A673 (cell line): ENCODE results near the gene NPC1. TPM values are rescaled to one million over a fixed set of nuclear protein-coding genes. Genes with fewer than 3 reads are reported as not detected.

ENCODE experiments used
- BruUV-seq: library from RNA; stranded (reverse); fragments of 400-500 nt; replicated peaks from 2 replicates; lab custom pipeline; 2021; lab: Mats Ljungman, UMichigan
- CTCF ChIA-PET: fragments of 300-600 bp; sonication (Branson Sonifier 250); formaldehyde crosslinking; loops from one replicate; lab custom pipeline; 2022; ENCODE audit warnings: antibody characterized with exemption; lab: Charles Lee
- POLR2A ChIA-PET: fragments of 300-600 bp; sonication (Branson Sonifier 250); formaldehyde crosslinking; loops from one replicate; lab custom pipeline; 2022; ENCODE audit warnings: antibody characterized with exemption; ENCODE audit not compliant: low non-redundant PET; lab: Charles Lee
- DNase-seq: peaks from one replicate; pipeline ENCODE4 v3.0.0-alpha.2; 2015; ENCODE audit warnings: low spot score
- H3K27ac ChIP-seq: fragments of 200-600 bp; sonication (generic); 2 replicates; pipeline ENCODE4 v1.5.1; 2016; ENCODE audit warnings: mixed run types, low read depth, mild to moderate bottlenecking, mixed read lengths, antibody characterized with exemption, low read length; ENCODE audit not compliant: poor library complexity, severe bottlenecking
- H3K27me3 ChIP-seq: fragments of 200-600 bp; sonication (generic); replicated peaks from 2 replicates; pipeline ENCODE4 v1.6.1; 2017; ENCODE audit warnings: mixed run types, low read depth, mild to moderate bottlenecking, mixed read lengths, antibody characterized with exemption, low read length; ENCODE audit not compliant: insufficient read depth, poor library complexity
- H3K36me3 ChIP-seq: fragments of 200-600 bp; sonication (generic); 2 replicates; pipeline ENCODE4 v1.6.1; 2016; ENCODE audit warnings: mixed run types, mild to moderate bottlenecking, mixed read lengths, antibody characterized with exemption, low read length; ENCODE audit not compliant: insufficient read depth, poor library complexity, severe bottlenecking
- H3K4me1 ChIP-seq: fragments of 200-600 bp; sonication (generic); 2 replicates; pipeline ENCODE4 v1.6.1; 2017; ENCODE audit warnings: mixed run types, mild to moderate bottlenecking, mixed read lengths, antibody characterized with exemption, low read length; ENCODE audit not compliant: insufficient read depth, poor library complexity, severe bottlenecking
- H3K4me3 ChIP-seq: fragments of 200-600 bp; sonication (generic); 2 replicates; pipeline ENCODE4 v1.5.1; 2016; ENCODE audit warnings: low read depth, mixed run types, mild to moderate bottlenecking, mixed read lengths, low read length; ENCODE audit not compliant: poor library complexity, severe bottlenecking
- H3K9me3 ChIP-seq: fragments of 200-600 bp; sonication (generic); 2 replicates; pipeline ENCODE4 v1.6.1; 2016; ENCODE audit warnings: mixed run types, low read depth, mild to moderate bottlenecking, mixed read lengths, antibody characterized with exemption, low read length; ENCODE audit not compliant: poor library complexity, severe bottlenecking
- CTCF ChIP-seq: fragments of 300-800, 200-600 bp; sonication (generic); conservative IDR thresholded peaks from 2 replicates; pipeline ENCODE4 v1.5.1; 2017; ENCODE audit warnings: low read depth, mild to moderate bottlenecking, antibody characterized with exemption, low read length, moderate library complexity, mixed read lengths
- EZH2 ChIP-seq: fragments of 200-600 bp; sonication (generic); IDR thresholded peaks from 2 replicates; pipeline ENCODE4 v1.6.1; 2017; ENCODE audit warnings: borderline replicate concordance, low read depth, mild to moderate bottlenecking, mixed read lengths, antibody characterized with exemption, low read length; ENCODE audit not compliant: poor library complexity, severe bottlenecking
- intact Hi-C: fragments of 100-400 bp; cut with micrococcal nuclease; formaldehyde crosslinking; loops from one replicate; pipeline ENCODE4 v1.10.0; 2022; ENCODE audit not compliant: unreplicated experiment
- total RNA-seq: library from RNA; stranded (reverse); gene quantifications from 2 replicates; pipeline ENCODE4 v1.2.3, GENCODE V29; 2021

NPC1 gene
- total RNA-seq, 1 experiment from 2014 or later, result 53.0 TPM

- H3K27me3 ChIP-seq, result no peaks in the 10 kb centered on the region
- no peak overlapping the region for H3K27ac ChIP-seq
- H3K4me3 ChIP-seq, result no peak overlapping the region
- no peak for DNase-seq
- H3K9me3 ChIP-seq, result no peaks in the 10 kb centered on the region
- intact Hi-C loops, result no loop called here
- CTCF ChIA-PET, result no interaction called here
- no peaks in the 10 kb centered on the region for H3K4me1 ChIP-seq
- BruUV-seq, result no TSS peak
- POLR2A ChIA-PET, result no interaction called here
- no peak for TF ChIP-seq EZH2
- TF ChIP-seq CTCF, result no peak
- peaks cover 13% of the 10 kb centered on the region for H3K36me3 ChIP-seq
Measured at GRCh38 chr18:23485386-23485785, 100.9 kb downstream of the NPC1 start.

- intact Hi-C loops, result no loop called here
- Histone ChIP-seq H3K36me3 (peaks cover 20% of the 10 kb centered on the region), H3K9me3 (no peaks in the 10 kb centered on the region), H3K4me3 (no peak overlapping the region), H3K4me1 (no peaks in the 10 kb centered on the region), H3K27ac (no peak overlapping the region), H3K27me3 (no peaks in the 10 kb centered on the region)
- POLR2A ChIA-PET, result interaction anchor here (0.6 kb wide), 1 partner anchor 224 kb away, joined by 8 read pairs; no protein-coding TSS in a partner anchor
- CTCF ChIA-PET, result no interaction called here
- no peak for DNase-seq
- BruUV-seq, result no TSS peak
- TF ChIP-seq CTCF, result no peak
Measured at GRCh38 chr18:23484561-23485182, 101.6 kb downstream of the NPC1 start.

Other genes with a start within 250 kb of the NPC1 start
- gene RIOK3, start 133.2 kb downstream of the NPC1 start, total RNA-seq, result 34.7 and 35.8 TPM in 2 replicates
- gene RMC1, start 83.0 kb downstream of the NPC1 start, total RNA-seq, result 38.1 and 39.8 TPM in 2 replicates
- 2.6 and 2.8 TPM in 2 replicates for gene ANKRD29, start 76.4 kb upstream of the NPC1 start, total RNA-seq
- gene LAMA3, start 102.9 kb upstream of the NPC1 start, total RNA-seq, result 2.6 and 2.7 TPM in 2 replicates